Right ventricle myocardium superior (tissue), 1 donor: Measurements from ENCODE around the gene SNAPC2. TPM values are rescaled to one million over a fixed set of nuclear protein-coding genes. Genes with fewer than 3 reads are reported as not detected.

Source experiments
- ATAC-seq: fragments of 200-7000 bp; cut with Tn5 transposase; one replicate; pipeline ENCODE4 v1.9.1; 2020; ENCODE audit warnings: mild to moderate bottlenecking; ENCODE audit not compliant: poor library complexity
- DNase-seq: peaks from one replicate; pipeline ENCODE4 v3.0.0-alpha.2; 2020
- intact Hi-C: fragments of 100-400 bp; cut with DNase I; formaldehyde crosslinking; loops from one replicate; pipeline ENCODE4 v1.11.2; 2022
- long read RNA-seq: library from polyadenylated mRNA; unstranded; transcript quantifications from one replicate; pipeline ENCODE4 v2.0.0, GENCODE V29; 2021
- total RNA-seq: library from RNA; stranded (reverse); fragmentation: NEBNext Ultra II Directional; extraction: Animal tissue kit (Norgen Biotek cat#: 25700); gene quantifications from one replicate; pipeline ENCODE4 v1.2.1, GENCODE V29; 2021
- donor health status: DM: no; HTN: yes; CAD: no; lungs with severe emphysema.

SNAPC2 gene
- 9.4 TPM for total RNA-seq
- long read RNA-seq, transcript SNAPC2-201 (5 exons, 1,542 nt) = major isoform, 21 of 30 reads
- long read RNA-seq, transcript SNAPC2-206 (5 exons, 1,413 nt) = minor isoform, 5 of 30 reads
- long read RNA-seq, partial matches to known transcripts = 0 of 30 reads
- long read RNA-seq, other reads (novel, unspliced or antisense) = 3 of 30 reads

DNA sequence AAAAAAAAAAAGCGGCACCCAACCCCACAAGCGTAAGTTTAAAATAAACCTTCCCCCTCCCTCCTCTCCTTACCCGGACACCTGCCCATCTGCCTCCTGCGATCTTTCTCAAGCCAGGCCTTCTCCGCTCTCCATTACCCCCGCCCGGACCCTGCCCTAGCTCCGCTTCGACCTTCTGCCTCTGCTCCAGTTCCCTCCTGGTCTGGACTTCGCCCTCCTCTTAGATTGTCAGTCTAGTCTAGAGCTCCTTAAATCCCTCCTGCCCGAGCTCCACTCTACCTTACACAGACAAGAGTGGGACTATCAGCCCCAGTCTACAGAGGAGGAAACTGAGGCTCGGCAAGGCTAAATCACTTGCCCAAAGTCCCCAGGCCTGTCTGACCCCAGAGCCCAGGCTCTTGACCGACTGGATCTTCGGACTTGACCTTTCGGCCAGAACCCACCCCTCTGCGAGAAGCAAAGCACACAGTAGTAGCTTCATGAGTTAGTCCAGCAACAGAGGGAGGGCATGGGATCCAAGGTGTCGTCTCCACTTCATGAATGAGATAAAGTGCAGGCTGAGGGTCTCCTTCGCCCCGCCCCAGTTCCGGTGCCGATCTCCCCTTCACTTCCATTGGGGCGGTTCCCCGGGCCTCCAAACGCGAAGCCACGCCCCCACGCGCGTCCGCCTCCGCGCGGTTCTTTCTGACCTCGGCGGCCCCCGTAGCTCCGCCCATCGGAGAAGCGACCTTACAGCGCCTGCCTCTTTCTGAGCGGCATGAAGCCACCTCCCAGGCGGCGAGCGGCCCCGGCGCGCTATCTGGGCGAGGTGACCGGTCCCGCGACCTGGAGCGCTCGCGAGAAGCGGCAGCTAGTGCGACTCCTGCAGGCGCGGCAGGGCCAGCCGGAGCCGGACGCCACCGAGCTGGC, at the start of gene SNAPC2:
Gene SNAPC2, plus strand, starts transcription at position 729 of the 909 bp plus-strand sequence. Its CDS starts 29 bp downstream, at position 758.
- ATAC-seq (peak; percentile 76), DNase-seq (peak; percentile 99)
- intact Hi-C loops = no loop called here

- DNase-seq (peak; percentile 64), ATAC-seq (no peak)
- intact Hi-C loops = no loop called here
Observed at GRCh38 chr19:7870571-7871436, 49.3 kb upstream of the SNAPC2 start.

- DNase-seq = peak; percentile 88
- intact Hi-C loops = no loop called here
- peak; percentile 57 for ATAC-seq
Observed at GRCh38 chr19:7871437-7872305, 48.5 kb upstream of the SNAPC2 start.

- ATAC-seq (no peak), DNase-seq (no peak)
- intact Hi-C loops = no loop called here
Observed at GRCh38 chr19:7872306-7873204, 47.6 kb upstream of the SNAPC2 start.

GRCh38 chr19:7873304-7874075, 46.6 kb upstream of the SNAPC2 start:
- ATAC-seq (no peak), DNase-seq (no peak)
- intact Hi-C loops = no loop called here

- intact Hi-C loops = no loop called here
- no peak for ATAC-seq
Observed at GRCh38 chr19:7874076-7874896, 45.9 kb upstream of the SNAPC2 start, which contains the start of gene PRR36. Gene PRR36 (minus strand): TSS chr19:7874390. CDS start chr19:7873689, 701 bp downstream.

GRCh38 chr19:7874897-7875273, 45.3 kb upstream of the SNAPC2 start:
- intact Hi-C loops = no loop called here

More at GRCh38 chr19:7874076-7874896, 45.9 kb upstream of the SNAPC2 start, which contains the start of gene PRR36:
- DNase-seq = no peak

GRCh38 chr19:7877249-7877836, 42.8 kb upstream of the SNAPC2 start:
- DNase-seq (no peak), ATAC-seq (no peak)
- intact Hi-C loops = no loop called here

More at GRCh38 chr19:7874897-7875273, 45.3 kb upstream of the SNAPC2 start:
- no peak for DNase-seq
- no peak for ATAC-seq

DNA sequence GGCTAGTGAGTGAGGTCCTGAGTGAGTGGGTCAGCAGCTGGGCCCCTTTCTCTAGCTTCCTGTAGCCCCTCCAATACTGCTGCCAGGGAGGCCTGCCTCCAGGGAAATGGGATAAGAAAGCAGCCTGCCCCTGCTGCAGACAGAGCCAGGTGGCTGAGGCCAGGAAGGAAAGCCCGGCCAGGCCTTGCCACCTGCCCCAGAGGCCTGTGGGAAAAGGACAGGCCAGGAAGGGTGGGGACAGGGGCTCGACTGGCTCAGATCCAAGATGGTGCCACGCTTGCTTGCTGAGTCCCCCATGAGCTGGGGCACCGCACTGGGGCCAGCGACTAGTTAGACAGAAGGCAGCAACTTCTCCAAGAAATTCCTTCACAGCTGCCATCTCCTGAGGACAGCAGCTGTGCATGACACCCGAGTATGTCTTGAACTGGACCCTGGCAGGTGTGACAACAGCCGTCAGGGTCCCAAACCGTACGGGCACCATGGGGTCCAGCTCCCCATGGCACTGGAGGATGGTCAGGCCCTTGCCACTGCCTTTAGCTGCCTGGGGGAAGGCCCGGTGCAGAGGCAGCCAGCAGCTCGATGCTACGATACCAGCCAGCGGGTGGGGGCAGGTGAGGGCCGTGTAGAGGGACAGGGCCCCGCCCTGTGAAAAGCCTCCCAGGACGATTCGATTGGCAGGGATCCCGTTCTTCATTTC, 40.9 kb upstream of the SNAPC2 start:
- no peak for DNase-seq
- intact Hi-C loops = no loop called here
- ATAC-seq = no peak

DNA sequence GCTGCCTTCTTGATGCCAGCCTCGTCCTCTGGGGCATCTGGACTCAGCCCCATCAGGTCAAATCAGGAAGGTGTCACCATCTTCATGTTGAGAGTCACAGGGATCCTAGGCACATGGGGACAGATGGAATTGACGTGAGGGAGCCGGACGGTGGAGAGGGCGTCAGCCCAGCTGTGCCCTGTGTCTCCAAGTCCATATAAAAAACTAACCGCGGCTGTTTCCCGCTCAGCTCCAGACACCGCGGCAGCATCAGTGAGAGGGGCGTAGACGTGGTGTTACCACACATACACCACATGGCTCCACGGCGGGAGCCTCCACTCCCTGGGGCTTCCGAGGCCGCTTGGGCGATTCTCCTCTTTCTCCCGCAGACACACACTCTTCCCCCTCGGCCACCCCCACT, 40.3 kb upstream of the SNAPC2 start:
- ATAC-seq = no peak
- DNase-seq = no peak
- intact Hi-C loops = no loop called here

DNA sequence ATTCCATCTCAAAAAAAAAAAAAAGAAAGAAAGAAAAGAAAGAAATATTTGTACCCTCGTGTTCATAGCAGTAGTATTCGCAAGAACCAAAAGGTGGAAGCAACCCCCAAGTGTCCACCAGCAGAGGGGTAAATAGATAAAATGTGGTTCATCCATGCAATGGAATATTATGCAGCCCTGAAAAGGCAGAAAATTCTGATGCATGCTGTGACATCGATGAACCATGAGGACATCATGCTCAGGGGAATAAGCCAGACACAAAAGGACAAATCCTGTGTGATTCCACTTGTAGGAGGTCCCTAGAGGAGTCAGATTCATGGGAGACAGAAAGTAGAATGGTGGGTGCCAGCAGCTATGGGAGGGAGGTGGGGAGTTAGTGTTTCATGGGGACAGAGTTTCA, 38.2 kb upstream of the SNAPC2 start:
- DNase-seq = no peak
- ATAC-seq = no peak
- intact Hi-C loops = no loop called here

- intact Hi-C loops = no loop called here
Observed at GRCh38 chr19:7883105-7883504, 37.0 kb upstream of the SNAPC2 start.

GRCh38 chr19:7883796-7884570, 36.2 kb upstream of the SNAPC2 start:
- DNase-seq (no peak), ATAC-seq (no peak)
- intact Hi-C loops = no loop called here

More at GRCh38 chr19:7883105-7883504, 37.0 kb upstream of the SNAPC2 start:
- ATAC-seq (no peak), DNase-seq (no peak)

GRCh38 chr19:7885818-7886217, 34.3 kb upstream of the SNAPC2 start:
- DNase-seq = no peak
- no peak for ATAC-seq
- intact Hi-C loops = no loop called here
